ENCODE measurements around the gene CHD1L.

DNA sequence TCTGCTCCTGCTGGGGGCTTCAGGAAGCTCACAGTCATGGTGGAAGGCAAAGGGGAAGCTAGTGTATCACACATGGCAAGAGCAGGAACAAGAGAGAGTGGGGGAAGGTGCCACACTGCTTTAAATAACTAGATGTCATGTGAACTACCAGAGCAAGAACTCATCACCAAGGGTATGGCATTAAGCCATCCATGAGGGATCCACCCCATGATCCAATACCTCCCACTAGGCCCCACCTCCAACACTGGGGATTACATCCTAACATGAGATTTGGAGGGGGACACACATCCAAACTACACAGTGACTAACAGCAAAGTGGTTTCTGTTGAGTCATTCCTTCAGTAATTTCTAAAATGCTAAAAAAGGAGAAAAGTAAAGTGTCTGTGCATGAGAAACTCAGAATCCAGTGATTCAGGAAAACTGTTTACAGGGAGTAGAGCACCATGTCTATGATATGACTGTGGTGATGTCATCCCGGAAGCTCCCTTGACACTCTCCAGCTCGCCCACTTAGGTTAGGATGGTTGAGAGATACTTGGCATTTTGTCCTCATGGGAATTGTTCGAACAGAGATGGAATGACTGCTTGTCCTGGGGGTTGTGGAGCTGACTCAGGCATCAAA, 50.3 kb downstream of the CHD1L start:
- TF ChIP-seq POLR2A (IDR thresholded peaks at IDR 0.05), result no peak
- TF ChIP-seq, protein P1, sequence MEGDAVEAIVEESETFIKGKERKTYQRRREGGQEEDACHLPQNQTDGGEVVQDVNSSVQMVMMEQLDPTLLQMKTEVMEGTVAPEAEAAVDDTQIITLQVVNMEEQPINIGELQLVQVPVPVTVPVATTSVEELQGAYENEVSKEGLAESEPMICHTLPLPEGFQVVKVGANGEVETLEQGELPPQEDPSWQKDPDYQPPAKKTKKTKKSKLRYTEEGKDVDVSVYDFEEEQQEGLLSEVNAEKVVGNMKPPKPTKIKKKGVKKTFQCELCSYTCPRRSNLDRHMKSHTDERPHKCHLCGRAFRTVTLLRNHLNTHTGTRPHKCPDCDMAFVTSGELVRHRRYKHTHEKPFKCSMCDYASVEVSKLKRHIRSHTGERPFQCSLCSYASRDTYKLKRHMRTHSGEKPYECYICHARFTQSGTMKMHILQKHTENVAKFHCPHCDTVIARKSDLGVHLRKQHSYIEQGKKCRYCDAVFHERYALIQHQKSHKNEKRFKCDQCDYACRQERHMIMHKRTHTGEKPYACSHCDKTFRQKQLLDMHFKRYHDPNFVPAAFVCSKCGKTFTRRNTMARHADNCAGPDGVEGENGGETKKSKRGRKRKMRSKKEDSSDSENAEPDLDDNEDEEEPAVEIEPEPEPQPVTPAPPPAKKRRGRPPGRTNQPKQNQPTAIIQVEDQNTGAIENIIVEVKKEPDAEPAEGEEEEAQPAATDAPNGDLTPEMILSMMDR (IDR thresholded peaks at IDR 0.05), result no peak
